GM19239 (cell line): Measurements from ENCODE around the gene ATP9B.

Experiments used
- DNase-seq: peaks from one replicate; pipeline ENCODE4 v3.0.0; 2011; ENCODE audit warnings: low spot score; ENCODE audit not compliant: insufficient read length
- FAIRE-seq: peaks from 2 replicates; lab custom pipeline; 2011; peaks lifted over from hg19 to GRCh38; lab: Jason Lieb, UNC

ATP9B gene

DNA sequence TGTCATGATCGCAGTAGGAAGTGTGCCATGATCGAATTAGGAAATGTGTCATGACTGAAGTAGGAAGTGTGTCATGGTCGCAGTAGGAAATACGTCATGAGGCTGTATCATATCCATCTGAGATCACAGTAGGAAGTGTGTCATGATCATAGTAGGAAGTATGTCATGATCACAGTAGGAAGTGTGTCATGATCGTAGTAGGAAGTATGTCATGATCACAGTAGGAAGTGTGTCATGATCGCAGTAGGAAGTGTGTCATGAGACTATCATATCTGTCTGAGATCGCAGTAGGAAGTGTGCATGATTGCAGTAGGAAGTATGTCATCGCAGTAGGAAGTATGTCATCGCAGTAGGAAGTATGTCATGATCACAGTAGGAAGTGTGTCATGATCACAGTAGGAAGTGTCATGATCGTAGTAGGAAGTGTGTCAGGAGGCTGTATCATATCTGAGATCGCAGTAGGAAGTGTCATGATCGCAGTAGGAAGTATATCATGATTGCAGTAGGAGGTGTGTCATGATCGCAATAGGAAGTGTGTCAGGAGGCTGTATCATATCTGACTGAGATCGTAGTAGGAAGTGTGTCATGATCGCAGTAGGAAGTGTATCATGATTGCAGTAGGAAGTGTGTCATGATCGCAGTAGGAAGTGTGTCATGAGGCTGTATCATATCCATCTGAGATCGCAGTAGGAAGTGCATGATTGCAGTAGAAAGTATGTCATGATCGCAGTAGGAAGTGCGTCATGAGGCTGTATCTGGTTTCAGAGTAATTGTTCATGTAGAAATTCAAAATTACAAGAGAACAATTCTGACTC, 270.1 kb downstream of the ATP9B start:
- DNase-seq: no peak
- FAIRE-seq: no peak

DNA sequence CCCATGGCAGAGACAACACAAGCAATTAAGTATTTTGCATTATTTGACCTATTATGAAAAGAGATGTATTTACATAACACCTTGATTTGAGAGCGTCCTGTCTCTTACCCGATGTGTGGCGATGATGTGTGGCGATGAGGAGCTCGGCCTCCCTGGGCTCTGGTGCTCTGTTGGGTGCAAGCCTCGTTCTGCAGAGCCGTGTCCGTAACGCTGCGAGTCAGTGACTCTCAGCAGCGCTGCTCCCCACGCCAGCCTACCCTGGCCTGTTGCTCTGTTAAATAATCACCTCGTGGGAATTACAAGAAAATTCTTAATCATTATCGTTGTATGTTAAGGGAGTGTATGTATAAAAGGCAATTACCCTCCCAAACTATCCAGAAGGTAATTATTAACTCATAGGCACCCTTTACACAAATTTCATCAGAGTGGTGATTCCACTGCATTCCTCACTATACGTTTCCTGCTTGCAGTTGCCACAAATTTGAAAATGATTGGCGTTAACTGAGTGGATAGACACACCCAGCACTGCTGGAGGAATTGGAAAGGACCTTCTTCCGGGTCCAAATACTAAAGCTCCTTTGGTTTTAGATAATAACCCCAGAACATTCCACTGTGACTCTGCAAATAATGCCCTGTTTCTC, 274.5 kb downstream of the ATP9B start:
- FAIRE-seq (no peak), DNase-seq (no peak)

GRCh38 chr18:79344208-79344581, 275.0 kb downstream of the ATP9B start:
- FAIRE-seq (no peak), DNase-seq (no peak)

- DNase-seq: no peak
- FAIRE-seq: no peak
These were observed 276.2 kb downstream of the ATP9B start for GRCh38 chr18:79345366-79345765.

GRCh38 chr18:79345981-79346380, 276.8 kb downstream of the ATP9B start:
- FAIRE-seq (no peak), DNase-seq (no peak)

DNA sequence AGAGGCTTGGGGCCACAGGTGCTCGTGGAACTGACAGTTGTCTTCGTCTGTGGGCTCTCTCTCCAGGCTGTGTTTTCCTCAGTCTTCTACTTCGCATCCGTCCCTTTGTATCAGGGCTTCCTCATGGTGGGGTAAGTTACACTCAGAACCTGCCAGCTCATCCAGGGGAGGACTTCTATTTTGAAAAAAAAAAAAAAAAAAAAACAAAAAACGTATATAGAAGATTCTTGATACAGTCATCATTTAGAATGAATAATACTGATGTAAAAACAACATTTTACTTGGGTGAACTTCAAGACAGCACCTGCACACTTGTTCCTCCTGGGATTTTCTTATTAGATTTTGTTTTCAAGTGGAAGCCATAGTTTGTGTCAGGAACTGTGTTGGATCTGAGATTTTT, 278.9 kb downstream of the ATP9B start:
- no peak for FAIRE-seq
- DNase-seq: no peak

DNA sequence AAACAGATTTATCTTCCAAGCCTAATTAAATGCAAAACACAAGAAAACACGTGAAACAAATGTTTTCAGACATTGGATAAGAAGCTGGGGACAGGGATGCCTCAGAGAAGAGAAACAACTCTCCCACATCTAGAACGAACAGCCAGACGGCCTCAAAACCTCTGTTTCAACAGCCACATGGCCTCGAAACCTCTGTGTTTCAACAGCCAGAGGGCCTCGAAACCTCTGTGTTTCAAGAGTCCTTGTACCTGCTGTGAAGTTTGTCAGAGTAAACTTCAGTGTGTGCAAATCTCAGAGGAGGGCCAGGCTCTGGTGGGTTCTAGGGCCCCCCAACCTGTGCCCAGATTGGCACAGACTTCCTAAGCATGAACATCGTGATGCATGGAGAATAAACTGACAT, 283.2 kb downstream of the ATP9B start:
- no peak for DNase-seq
- no peak for FAIRE-seq

DNA sequence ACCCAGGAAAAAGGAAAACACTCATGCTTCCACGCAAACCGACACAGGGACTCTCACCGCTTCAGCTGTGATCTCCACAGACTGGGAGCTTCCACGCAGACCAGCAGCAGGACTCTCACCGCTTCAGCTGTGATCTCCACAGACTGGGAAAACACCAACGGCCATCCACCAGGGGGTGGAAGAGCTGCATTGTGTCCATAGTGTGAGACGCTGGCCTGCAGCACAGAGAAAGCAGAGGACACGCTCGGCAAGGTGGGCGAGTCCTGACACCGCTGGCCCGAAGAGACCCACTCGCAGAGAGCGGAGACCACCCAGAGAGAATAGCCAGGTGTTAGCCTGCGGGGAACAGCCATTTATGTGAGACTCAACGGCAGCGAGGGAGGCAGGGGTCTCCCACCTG, 284.1 kb downstream of the ATP9B start:
- no peak for FAIRE-seq
- DNase-seq: no peak

DNA sequence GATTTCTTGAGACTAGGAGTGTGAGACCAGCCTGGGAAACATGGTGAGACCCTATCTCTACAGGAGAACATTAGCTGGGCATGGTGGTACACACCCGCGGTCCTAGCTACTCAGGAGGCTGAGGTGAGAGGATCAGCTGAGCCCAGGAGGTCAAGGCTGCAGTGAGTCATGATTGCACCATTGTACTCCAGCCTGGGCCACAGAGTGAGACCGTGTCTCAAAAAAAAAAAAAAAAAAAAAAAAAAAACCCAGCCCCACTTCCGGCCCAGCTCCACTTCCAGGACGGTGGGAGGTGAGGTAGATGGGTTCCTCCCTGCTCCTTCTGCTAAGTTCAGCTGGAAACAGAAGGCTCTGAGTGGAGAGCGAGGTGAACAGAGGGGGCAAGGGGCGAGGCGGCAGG, 285.2 kb downstream of the ATP9B start:
- FAIRE-seq (no peak), DNase-seq (no peak)

- no peak for DNase-seq
- peak; percentile 59 for FAIRE-seq
These were observed 286.5 kb downstream of the ATP9B start for GRCh38 chr18:79355433-79356335.

- FAIRE-seq: peak; percentile 69
- DNase-seq: no peak
These were observed 287.2 kb downstream of the ATP9B start for GRCh38 chr18:79356435-79356834.

DNA sequence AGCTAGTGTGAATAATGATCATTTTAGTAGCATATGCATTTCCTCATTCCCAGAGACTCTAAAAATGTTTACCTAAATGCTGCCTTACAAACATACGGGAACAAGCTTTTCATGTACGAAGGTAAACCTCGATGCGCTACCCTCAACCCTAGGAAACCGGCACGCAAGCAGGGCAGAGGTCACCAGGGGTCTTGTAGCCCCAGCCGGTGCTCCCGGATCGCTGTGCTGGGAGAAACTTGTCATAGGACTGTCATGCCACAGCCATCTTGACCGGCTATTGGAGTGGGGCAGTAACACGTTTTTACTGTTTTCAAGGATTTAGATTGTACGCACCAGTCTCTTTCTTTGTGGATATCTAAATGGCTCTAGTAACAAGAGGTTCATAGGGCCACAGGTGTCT, 291.7 kb downstream of the ATP9B start:
- FAIRE-seq: no peak
- DNase-seq: no peak

GRCh38 chr18:79361766-79362522, 292.8 kb downstream of the ATP9B start:
- FAIRE-seq (no peak), DNase-seq (no peak)

DNA sequence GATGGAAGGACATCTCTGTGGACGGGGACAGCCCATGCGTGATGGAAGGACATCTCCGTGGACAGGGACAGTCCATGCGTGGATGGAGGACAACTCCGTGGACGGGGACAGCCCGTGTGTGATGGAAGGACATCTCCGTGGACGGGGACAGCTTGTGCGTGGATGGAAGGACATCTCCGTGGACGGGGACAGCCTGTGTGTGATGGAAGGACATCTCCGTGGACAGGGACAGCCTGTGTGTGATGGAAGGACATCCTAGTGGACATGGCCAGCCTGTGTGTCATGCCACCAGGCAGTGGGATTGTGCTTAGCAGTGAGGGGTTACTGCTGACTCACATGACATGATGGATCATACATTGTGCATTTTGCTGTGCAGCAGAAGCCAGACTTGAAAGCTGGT, 296.5 kb downstream of the ATP9B start:
- no peak for DNase-seq
- FAIRE-seq: no peak

- no peak for FAIRE-seq
- DNase-seq: no peak
These were observed 297.2 kb downstream of the ATP9B start for GRCh38 chr18:79366177-79367094.

- FAIRE-seq: no peak
These were observed 298.3 kb downstream of the ATP9B start for GRCh38 chr18:79367480-79367879.

DNA sequence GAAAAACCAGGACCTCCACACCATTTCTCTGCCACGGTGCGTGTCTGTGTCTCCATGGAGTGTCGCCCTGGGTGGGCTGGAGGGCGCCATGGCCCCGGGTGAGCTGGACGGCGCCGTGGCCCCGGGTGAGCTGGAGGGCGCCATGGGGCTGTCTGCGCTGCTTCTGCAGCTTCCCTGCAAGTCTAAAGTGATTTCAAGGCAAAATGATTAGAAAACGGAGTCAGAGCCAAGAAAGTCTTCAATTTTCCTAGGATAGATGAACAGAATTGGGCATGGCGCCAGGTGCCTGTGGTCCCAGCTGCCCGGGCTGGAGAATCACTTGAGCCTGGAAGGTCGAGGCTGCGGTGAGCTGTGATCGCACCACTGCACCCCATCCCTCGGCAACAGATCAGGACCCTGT, 298.8 kb downstream of the ATP9B start:
- DNase-seq (no peak), FAIRE-seq (no peak)

More at GRCh38 chr18:79367480-79367879, 298.3 kb downstream of the ATP9B start:
- DNase-seq: no peak

GRCh38 chr18:79368681-79369080, 299.5 kb downstream of the ATP9B start:
- FAIRE-seq: no peak
- DNase-seq: no peak

- FAIRE-seq (peak; percentile 74), DNase-seq (no peak)
These were observed 302.4 kb downstream of the ATP9B start for GRCh38 chr18:79371561-79372121.
